Adrenal gland (tissue), 5 donors: ENCODE results near the gene ROR1.

ENCODE experiments used
- POLR2A ChIP-seq, 2 donors: fragments of 450-650 bp; IDR thresholded peaks; one replicate each; pipeline ENCODE4 v1.6.1; 2017; ENCODE audit warnings: antibody characterized with exemption in 2 of 2, mild to moderate bottlenecking in 2 of 2, moderate library complexity in 1 of 2
- TF ChIP-seq, protein P1 (sequence below), 6 experiments: fragments of 450-650 bp in 4 of 6; fragments of 200-600 bp in 2 of 6; sonication (generic) in 1 of 6; IDR thresholded peaks; 1 replicate in 5 of 6; 2 replicates in 1 of 6; pipeline versions ENCODE4 v1.5.1 to v1.8.0; 2016 to 2021; ENCODE audit warnings: antibody characterized with exemption in 6 of 6, mild to moderate bottlenecking in 2 of 6, moderate library complexity in 1 of 6
- donor health status: DM: no; HTN: no; CAD: no.

DNA sequence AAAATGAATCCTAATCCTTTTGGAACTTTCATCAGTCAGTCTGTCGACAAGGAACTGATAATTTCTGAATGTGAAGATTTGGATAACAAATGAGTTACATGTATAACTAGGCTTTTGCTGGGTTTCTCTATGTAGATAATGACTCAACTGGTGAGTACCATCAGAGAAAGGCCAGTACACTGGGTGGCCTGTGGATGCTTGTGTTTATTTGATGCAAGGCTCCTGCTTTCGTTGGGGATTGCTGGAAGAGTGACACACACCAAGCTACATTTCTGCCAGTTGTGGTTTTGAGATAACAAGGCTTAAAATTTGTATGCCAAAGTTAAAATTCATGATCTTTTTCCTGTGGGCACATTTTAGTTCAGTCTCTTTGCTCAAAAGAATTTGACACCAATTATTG lies 314.0 kb downstream of the ROR1 start:
- TF ChIP-seq, protein P1, sequence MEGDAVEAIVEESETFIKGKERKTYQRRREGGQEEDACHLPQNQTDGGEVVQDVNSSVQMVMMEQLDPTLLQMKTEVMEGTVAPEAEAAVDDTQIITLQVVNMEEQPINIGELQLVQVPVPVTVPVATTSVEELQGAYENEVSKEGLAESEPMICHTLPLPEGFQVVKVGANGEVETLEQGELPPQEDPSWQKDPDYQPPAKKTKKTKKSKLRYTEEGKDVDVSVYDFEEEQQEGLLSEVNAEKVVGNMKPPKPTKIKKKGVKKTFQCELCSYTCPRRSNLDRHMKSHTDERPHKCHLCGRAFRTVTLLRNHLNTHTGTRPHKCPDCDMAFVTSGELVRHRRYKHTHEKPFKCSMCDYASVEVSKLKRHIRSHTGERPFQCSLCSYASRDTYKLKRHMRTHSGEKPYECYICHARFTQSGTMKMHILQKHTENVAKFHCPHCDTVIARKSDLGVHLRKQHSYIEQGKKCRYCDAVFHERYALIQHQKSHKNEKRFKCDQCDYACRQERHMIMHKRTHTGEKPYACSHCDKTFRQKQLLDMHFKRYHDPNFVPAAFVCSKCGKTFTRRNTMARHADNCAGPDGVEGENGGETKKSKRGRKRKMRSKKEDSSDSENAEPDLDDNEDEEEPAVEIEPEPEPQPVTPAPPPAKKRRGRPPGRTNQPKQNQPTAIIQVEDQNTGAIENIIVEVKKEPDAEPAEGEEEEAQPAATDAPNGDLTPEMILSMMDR (IDR thresholded peaks at IDR 0.05), result no peak
- TF ChIP-seq POLR2A (IDR thresholded peaks at IDR 0.05), result no peak
